ENCODE data around the gene UTP20.
"Not testable (repeated sequence)": the region's sequence is repeated elsewhere in the genome, so short reads cannot be mapped to it uniquely, and the experiment has no call there.

The UTP20 gene

DNA sequence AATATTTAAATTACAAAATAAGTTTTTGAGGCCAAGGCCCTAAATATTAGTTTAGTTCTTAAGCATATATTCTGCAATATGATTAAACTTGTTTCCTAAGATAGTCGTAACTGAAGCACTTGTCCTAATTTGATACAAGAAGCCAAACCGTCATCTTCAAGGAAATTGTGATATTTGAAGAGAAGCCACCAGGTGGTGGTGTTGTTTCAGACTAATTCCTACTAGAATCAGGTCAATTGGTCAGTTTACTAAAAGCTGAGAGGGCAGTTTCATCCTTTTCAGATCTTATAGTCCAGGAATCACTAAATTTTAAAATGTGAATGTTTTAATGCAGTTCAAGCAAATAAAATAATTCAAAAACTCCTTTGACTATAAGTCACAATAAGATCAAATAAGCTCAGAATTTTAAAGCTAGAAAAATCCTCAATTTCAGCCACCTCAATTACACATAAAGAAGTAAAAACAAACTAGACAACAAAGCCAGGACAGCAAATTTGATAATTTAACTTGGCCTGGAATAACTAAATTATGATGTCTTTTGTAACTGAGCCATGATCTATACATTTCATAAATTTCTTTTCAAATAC is 134.7 kb downstream of the UTP20 start:
- TF ChIP-seq, protein P1, sequence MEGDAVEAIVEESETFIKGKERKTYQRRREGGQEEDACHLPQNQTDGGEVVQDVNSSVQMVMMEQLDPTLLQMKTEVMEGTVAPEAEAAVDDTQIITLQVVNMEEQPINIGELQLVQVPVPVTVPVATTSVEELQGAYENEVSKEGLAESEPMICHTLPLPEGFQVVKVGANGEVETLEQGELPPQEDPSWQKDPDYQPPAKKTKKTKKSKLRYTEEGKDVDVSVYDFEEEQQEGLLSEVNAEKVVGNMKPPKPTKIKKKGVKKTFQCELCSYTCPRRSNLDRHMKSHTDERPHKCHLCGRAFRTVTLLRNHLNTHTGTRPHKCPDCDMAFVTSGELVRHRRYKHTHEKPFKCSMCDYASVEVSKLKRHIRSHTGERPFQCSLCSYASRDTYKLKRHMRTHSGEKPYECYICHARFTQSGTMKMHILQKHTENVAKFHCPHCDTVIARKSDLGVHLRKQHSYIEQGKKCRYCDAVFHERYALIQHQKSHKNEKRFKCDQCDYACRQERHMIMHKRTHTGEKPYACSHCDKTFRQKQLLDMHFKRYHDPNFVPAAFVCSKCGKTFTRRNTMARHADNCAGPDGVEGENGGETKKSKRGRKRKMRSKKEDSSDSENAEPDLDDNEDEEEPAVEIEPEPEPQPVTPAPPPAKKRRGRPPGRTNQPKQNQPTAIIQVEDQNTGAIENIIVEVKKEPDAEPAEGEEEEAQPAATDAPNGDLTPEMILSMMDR (IDR thresholded peaks at IDR 0.05; ENCODE audit: insufficient read depth, low read depth, low read length, missing control alignments): peak; percentile 43
- peak; percentile 70 for DNase-seq (ENCODE audit: low read depth)
- H3K4me3 ChIP-seq (ENCODE audit: low read depth, low read length): no peak overlapping the region

- no peak overlapping the region for H3K4me3 ChIP-seq (ENCODE audit: low read depth, low read length)
- TF ChIP-seq, protein P1 (IDR thresholded peaks at IDR 0.05; ENCODE audit: insufficient read depth, low read depth, low read length, missing control alignments): no peak
- DNase-seq (ENCODE audit: low read depth): no peak
These were observed 135.3 kb downstream of the UTP20 start for GRCh38 chr12:101415228-101415627.

- DNase-seq (ENCODE audit: low read depth); H3K4me3 ChIP-seq (ENCODE audit: low read depth, low read length): not testable (repeated sequence)
These were observed 142.2 kb downstream of the UTP20 start for GRCh38 chr12:101422066-101422465.

GRCh38 chr12:101424620-101425019 is 144.7 kb downstream of the UTP20 start:
- TF ChIP-seq, protein P1 (IDR thresholded peaks at IDR 0.05; ENCODE audit: insufficient read depth, low read depth, low read length, missing control alignments): no peak
- H3K4me3 ChIP-seq (ENCODE audit: low read depth, low read length): no peak overlapping the region
- no peak for DNase-seq (ENCODE audit: low read depth)

GRCh38 chr12:101430456-101430855 is 150.6 kb downstream of the UTP20 start:
- no peak for DNase-seq (ENCODE audit: low read depth)
- TF ChIP-seq, protein P1 (IDR thresholded peaks at IDR 0.05; ENCODE audit: insufficient read depth, low read depth, low read length, missing control alignments): no peak
- H3K4me3 ChIP-seq (ENCODE audit: low read depth, low read length): no peak overlapping the region

DNA sequence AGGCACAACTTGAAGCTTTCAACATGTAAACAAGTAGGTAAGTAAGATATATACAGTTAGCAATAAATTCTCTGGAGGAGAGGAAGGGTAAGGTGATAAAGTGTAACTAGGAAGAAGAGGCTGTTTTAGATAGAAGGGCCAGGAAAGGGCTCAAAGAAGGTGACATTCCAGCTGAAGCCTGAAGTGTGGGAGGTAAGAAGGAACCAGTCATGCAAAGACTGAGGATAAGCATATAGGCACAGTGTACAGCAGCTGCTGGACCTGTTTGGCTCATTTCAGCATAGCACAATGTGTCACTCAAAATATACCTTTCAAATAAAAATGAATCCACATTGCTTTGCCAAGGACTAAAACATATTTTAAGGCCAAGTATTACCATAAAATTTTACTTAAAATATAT is 156.2 kb downstream of the UTP20 start:
- DNase-seq (ENCODE audit: low read depth): no peak
- TF ChIP-seq, protein P1 (IDR thresholded peaks at IDR 0.05; ENCODE audit: insufficient read depth, low read depth, low read length, missing control alignments): no peak
- no peak overlapping the region for H3K4me3 ChIP-seq (ENCODE audit: low read depth, low read length)

Data from GM12865 (cell line).